ENCODE data around the gene OXCT1. TPM values are rescaled to one million over a fixed set of nuclear protein-coding genes. Genes with fewer than 3 reads are reported as not detected.

Gene OXCT1
- total and polyA plus RNA-seq, 2 of the 13 experiments (the other 11 are each of a cell fraction or from before 2014, with no cell fraction given) = 0.92 to 4.7 TPM

GRCh38 chr5:41827792-41828191 is 42.4 kb downstream of the OXCT1 start (continued):
- TF ChIP-seq RXRB (CRISPR knock-in tag; IDR thresholded peaks at IDR 0.05; ENCODE audit: borderline replicate concordance) = no peak
- TF ChIP-seq, protein P1, sequence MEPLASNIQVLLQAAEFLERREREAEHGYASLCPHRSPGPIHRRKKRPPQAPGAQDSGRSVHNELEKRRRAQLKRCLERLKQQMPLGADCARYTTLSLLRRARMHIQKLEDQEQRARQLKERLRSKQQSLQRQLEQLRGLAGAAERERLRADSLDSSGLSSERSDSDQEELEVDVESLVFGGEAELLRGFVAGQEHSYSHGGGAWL (CRISPR knock-in tag; IDR thresholded peaks at IDR 0.05) = no peak
- TF ChIP-seq ZEB1 (IDR thresholded peaks at IDR 0.05; ENCODE audit: insufficient replicate concordance, low read depth) = no peak

DNA sequence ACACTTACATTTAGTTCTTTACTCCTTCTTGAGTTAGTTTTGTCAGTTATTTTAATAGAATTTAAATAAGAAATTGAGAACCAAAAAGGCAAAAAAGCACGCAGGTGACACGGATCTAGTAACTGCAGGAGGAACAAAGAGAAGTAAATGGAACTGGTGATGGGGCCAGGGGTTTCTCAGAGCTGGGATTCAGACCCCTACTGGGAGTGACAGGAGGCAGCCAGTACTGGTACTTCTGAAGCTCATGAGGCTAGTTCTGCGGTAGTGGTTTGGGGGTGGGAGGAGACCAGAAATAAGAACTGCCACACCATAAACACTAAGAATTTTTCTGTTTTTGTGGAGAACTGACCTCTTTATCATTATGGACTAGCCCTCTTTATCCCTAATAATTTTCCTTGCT is 48.2 kb downstream of the OXCT1 start:
- Histone ChIP-seq H3K4me3 (replicated peaks in 1 of 3; ENCODE audit: insufficient read depth in 1 of 3, low read depth in 2 of 3, low read length in 3 of 3) (no peak overlapping the region), H3K4me2 (ENCODE audit: low read depth, low read length) (no peak overlapping the region), H3K4me1 (ENCODE audit: insufficient read depth, low read length) (no peaks in the 10 kb centered on the region), H3K27ac (ENCODE audit: extremely low read length, insufficient read depth, low read length) (no peak overlapping the region), H3K27me3 (ENCODE audit: control insufficient read depth in 1 of 2, insufficient read depth in 2 of 2, low read length in 2 of 2) (no peaks in the 10 kb centered on the region), H3K9ac (ENCODE audit: insufficient read depth, low read depth, low read length) (no peak overlapping the region), H3K36me3 (replicated peaks in 1 of 2; ENCODE audit: control insufficient read depth in 1 of 2, insufficient read depth in 2 of 2, low read length in 2 of 2) (no peaks in the 10 kb centered on the region), H4K20me1 (ENCODE audit: insufficient read depth, low read length) (no peaks in the 10 kb centered on the region), H2AFZ (ENCODE audit: low read length) (no peak overlapping the region), H3K9me3 (ENCODE audit: low read length) (no peaks in the 10 kb centered on the region), H3K79me2 (ENCODE audit: insufficient read depth, low read length) (no peaks in the 10 kb centered on the region)
- ATAC-seq = no peak
- POLR2A ChIA-PET = no interaction called here
- CTCF ChIA-PET (ENCODE audit: low intra/inter-chr PET ratio, low total read pairs) = no interaction called here
- TF ChIP-seq ZNF572 (CRISPR knock-in tag; IDR thresholded peaks at IDR 0.05) (no peak), ARNT (IDR thresholded peaks at IDR 0.05) (no peak), FOSL2 (CRISPR knock-in tag; IDR thresholded peaks at IDR 0.05) (no peak)
- in situ Hi-C loops (cut with HindIII; ENCODE audit: extremely low pct_ligation_motif_present, low pct_unique_long_range_greater_than_20kb) (no loop called here), intact Hi-C loops (cut with micrococcal nuclease; ENCODE audit: unreplicated experiment) (no loop called here)
- no peak for FAIRE-seq
- 50% methylated on average over 3 of the region's 3 CpGs for WGBS (ENCODE audit: low lambda C conversion rate)
- DNase-seq (ENCODE audit: low spot score) = no peak
- no TSS peak for BruUV-seq (replicated peaks)

GRCh38 chr5:41821051-41821450 is 49.2 kb downstream of the OXCT1 start:
- CTCF ChIA-PET (ENCODE audit: low intra/inter-chr PET ratio, low total read pairs) = no interaction called here

More at GRCh38 chr5:41821051-41821450, 49.2 kb downstream of the OXCT1 start:
- no peaks in the 10 kb centered on the region for H3K79me2 ChIP-seq (ENCODE audit: insufficient read depth, low read length)
- H3K4me2 ChIP-seq (ENCODE audit: low read depth, low read length) = no peak overlapping the region
- no peak for TF ChIP-seq ZNF17 (CRISPR knock-in tag; IDR thresholded peaks at IDR 0.05)
- no peaks in the 10 kb centered on the region for H3K4me1 ChIP-seq (ENCODE audit: insufficient read depth, low read length)
- no TSS peak for BruUV-seq (replicated peaks)
- H2AFZ ChIP-seq (ENCODE audit: low read length) = no peak overlapping the region
- no peaks in the 10 kb centered on the region for H3K9me3 ChIP-seq (ENCODE audit: low read length)
- H3K27me3 ChIP-seq (ENCODE audit: control insufficient read depth in 1 of 2, insufficient read depth in 2 of 2, low read length in 2 of 2) = no peaks in the 10 kb centered on the region
- no peak overlapping the region for H3K4me3 ChIP-seq (replicated peaks in 1 of 3; ENCODE audit: insufficient read depth in 1 of 3, low read depth in 2 of 3, low read length in 3 of 3)
- FAIRE-seq = no peak
- H4K20me1 ChIP-seq (ENCODE audit: insufficient read depth, low read length) = no peaks in the 10 kb centered on the region
- H3K27ac ChIP-seq (ENCODE audit: extremely low read length, insufficient read depth, low read length) = no peak overlapping the region
- no peaks in the 10 kb centered on the region for H3K36me3 ChIP-seq (replicated peaks in 1 of 2; ENCODE audit: control insufficient read depth in 1 of 2, insufficient read depth in 2 of 2, low read length in 2 of 2)
- no peak for ATAC-seq
- no peak for DNase-seq (ENCODE audit: low spot score)
- POLR2A ChIA-PET = no interaction called here
- no peak overlapping the region for H3K9ac ChIP-seq (ENCODE audit: insufficient read depth, low read depth, low read length)
- in situ Hi-C loops (cut with HindIII; ENCODE audit: extremely low pct_ligation_motif_present, low pct_unique_long_range_greater_than_20kb) = no loop called here
- intact Hi-C loops (cut with micrococcal nuclease; ENCODE audit: unreplicated experiment) = no loop called here
